Endometrial microvascular endothelial cells (primary cell): ENCODE results near the gene CENPB. TPM values are rescaled to one million over a fixed set of nuclear protein-coding genes. Genes with fewer than 3 reads are reported as not detected.
"Not testable (repeated sequence)": the region's sequence is repeated elsewhere in the genome, so short reads cannot be mapped to it uniquely, and the experiment has no call there.

Experiments used
- in situ Hi-C: cut with HindIII; loops from 2 replicates; pipeline ENCODE4 v1.10.0; 2017; ENCODE audit warnings: low sequenced_read_pairs, low pct_unique_long_range_greater_than_20kb; ENCODE audit errors: inconsistent ontology term
- total RNA-seq: library from RNA; depleted of rRNA; stranded (reverse); fragments of >200 nt; gene quantifications from one replicate; pipeline ENCODE4 v1.2.3, GENCODE V29; 2015; ENCODE audit errors: inconsistent ontology term

The CENPB gene, protein sequence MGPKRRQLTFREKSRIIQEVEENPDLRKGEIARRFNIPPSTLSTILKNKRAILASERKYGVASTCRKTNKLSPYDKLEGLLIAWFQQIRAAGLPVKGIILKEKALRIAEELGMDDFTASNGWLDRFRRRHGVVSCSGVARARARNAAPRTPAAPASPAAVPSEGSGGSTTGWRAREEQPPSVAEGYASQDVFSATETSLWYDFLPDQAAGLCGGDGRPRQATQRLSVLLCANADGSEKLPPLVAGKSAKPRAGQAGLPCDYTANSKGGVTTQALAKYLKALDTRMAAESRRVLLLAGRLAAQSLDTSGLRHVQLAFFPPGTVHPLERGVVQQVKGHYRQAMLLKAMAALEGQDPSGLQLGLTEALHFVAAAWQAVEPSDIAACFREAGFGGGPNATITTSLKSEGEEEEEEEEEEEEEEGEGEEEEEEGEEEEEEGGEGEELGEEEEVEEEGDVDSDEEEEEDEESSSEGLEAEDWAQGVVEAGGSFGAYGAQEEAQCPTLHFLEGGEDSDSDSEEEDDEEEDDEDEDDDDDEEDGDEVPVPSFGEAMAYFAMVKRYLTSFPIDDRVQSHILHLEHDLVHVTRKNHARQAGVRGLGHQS
- 105 TPM for total RNA-seq

DNA sequence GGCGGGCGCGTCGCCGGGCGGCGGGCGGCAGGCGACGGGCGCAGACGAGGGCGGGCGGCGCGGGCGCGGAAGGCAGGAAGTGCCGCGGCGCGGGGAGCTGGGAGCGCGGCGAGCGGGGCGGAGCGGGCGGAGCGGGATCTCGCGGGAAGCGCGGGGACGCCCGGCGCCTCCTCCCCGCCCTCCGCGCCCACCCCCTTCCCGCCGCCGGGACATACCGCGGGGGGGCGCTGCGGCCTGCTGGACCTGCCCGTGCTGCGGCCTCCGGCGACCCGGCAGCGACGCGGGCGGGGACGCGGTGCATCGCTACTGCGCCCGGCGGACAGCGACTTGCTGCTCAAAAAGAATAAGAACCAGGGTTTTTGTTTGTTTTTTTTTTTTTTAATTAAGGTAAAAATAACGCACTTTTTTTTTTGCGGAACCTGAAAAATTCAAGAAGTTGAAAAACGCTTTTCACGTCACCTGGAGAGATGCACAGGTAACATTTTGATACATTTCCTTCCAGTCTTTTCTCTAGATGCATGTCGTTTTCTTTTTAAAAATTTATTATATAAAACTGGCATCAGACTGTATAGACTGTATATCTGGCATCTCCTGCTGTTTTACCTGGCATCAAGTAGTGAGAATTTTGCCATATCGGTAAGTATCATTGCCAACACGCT lies at the start of gene CENPB:
Gene CENPB, minus strand, starts transcription at position 76 of the 659 bp plus-strand sequence. CDS start 257 bp downstream, outside the sequence.
- in situ Hi-C loops: no loop called here

DNA sequence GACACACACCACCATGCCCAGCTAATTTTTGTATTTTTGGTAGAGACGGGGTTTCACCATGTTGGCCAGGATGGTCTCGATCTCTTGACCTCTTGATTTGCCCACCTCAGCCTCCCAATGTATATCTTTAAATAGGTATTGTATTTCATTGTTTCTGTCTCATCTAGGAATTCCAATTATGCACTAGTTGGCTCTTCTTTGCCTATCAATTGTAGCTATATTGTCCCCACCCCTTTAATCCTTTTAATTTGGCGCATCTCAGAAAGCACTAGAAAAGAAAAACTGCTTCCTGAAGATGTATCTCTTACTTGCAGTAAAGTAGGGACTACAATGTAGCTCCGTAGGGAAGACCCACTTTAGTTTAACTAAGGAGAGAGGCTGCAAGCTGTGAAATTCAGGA lies 49.6 kb upstream of the CENPB start:
- in situ Hi-C loops: no loop called here

DNA sequence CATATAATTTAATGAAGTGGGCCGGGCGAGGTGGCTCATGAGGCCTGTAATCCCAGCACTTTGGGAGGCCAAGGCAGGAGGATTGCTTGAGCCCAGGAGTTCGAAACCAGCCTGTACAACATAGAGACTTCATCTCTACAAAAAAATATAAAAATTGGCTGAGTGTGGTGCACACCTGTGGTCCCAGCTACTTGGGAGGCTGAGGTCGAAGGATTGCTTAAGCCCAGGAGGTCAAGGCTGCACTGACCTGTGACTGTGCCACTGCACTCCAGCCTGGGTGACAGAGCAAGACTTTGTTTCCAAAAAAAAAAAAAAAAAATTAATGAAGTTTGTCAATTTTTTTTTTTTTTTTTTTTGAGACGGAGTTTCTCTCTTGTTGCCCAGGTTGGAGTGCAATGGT lies 43.4 kb upstream of the CENPB start:
- in situ Hi-C loops: not testable (repeated sequence)

DNA sequence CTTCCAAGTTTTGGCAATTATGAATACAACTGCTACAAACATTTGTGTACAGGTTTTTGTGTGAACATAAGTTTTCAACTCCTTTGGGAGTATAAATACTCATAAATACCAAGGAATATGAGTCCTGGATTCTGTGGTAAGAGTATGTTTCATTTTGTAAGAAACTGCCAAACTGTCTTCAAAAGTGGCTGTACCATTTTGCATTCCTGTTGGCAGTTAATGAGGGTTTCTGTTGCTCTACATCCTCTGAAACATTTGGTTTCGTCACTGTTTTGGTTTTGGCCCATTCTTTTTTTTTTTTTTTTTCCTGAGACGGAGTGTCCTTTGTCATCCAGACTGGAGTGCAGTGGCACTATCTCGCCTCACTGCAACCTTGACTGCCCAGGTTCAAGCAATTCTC lies 42.3 kb upstream of the CENPB start:
- in situ Hi-C loops: no loop called here

DNA sequence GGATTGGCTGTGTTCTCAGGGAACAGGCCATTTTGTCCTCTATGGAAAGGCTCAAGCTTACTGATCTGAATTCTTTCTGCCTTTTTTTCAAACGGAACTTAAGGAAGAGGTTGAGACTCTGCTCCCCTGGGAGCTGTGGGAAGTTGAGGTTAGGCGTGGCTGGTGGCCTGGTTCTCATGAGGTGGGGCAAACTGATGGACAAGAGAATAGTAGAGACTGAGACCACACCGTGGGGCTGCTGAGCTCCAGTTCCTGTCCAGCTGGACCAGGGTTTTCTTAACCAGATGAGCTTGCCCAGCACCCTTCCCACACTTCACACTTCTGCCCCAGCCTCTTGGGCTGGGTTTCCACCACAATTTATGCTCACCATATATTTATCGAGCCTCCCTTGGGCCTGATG lies 39.9 kb upstream of the CENPB start:
- in situ Hi-C loops: no loop called here

DNA sequence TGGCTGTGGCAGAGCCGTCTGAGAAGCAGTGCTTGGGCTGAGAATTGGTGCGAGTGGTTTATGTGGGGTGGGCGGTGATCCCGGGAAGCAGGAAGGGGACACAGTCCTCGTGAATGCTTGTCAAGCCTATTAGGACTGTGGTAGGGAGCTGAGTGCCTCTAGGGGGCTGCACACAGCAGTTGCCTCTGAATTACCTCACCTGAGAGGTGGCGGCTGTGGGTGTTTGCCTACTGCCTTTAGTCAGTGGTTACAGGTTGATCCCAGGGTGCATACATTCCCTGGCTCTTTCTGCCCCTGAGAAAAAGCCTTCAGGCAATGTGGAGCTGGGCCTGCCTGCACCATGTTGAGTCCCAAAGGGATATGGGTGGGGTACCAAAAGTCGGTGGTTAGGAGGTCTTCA lies 39.0 kb upstream of the CENPB start:
- in situ Hi-C loops: no loop called here

DNA sequence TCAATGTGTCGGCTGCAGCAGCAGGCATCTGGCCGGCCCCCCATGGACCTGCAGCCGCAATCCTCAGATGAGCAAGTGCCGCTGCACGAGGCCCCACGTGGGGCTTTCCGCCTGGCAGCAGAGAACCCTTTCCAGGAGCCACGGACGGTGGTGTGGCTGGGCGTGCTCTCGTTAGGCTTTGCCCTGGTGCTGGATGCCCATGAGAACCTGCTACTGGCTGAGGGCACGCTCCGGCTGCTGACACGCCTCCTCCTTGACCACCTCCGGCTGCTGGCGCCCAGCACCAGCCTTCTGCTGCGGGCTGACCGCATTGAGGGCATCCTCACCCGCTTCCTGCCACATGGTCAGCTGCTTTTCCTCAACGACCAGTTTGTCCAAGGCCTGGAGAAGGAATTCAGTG lies 37.3 kb upstream of the CENPB start:
- in situ Hi-C loops: no loop called here

DNA sequence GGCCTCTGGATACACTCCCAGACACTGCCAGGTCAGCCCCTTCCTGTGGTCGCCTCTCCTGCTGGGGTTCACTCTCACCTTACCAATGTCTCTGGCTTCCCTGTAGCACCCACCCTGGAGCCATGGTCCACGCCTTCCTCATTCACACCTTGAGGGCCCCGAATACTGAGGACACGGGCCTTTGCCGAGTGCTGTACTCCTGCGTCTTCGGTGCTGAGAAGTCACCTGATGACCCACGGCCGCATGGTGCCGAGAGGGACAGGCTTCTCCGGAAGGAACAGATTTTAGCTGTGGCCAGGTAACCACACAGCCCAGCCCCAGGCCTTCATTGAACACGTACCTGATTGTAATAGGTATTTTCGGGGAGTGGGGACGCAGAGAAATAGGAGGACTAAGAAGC lies 35.5 kb upstream of the CENPB start:
- in situ Hi-C loops: no loop called here

DNA sequence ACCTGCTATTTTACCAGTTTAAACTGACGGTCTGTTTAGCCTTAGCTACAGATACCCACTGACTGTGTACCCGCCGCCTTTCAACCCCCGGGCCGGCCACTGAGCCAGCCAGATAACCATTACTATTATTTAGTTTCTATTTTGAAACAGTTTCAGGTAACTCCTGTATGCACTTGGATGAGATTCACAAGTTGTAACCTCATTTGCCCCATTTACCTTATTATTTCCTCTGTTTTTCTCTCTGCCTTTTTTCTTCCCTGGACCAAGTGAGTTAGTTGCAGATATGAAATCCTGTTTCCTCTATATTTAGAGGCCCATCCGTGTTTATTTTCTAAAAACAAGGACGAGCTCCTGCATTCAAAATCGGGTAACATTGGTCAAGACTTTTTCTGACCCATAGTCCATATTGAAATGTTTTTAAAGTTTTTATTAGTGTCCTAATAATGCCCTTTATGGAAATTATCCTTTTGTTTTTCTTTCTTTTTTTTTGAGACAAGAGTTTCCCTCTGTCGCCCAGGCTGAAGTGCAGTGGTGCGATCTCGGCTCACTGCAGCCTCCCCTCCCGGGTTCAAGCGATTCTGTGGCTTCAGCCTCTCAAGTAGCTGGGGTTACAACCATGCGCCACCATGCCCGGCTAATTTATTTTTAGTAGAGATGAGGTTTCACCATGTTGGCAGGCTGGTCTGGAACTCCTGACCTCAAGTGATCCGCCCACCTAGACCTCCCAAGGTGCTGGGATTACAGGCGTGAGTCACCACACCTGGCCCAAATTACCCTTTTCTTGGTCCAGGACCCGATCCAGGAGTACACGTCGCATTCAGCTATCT lies 34.6 kb upstream of the CENPB start:
- in situ Hi-C loops: no loop called here

DNA sequence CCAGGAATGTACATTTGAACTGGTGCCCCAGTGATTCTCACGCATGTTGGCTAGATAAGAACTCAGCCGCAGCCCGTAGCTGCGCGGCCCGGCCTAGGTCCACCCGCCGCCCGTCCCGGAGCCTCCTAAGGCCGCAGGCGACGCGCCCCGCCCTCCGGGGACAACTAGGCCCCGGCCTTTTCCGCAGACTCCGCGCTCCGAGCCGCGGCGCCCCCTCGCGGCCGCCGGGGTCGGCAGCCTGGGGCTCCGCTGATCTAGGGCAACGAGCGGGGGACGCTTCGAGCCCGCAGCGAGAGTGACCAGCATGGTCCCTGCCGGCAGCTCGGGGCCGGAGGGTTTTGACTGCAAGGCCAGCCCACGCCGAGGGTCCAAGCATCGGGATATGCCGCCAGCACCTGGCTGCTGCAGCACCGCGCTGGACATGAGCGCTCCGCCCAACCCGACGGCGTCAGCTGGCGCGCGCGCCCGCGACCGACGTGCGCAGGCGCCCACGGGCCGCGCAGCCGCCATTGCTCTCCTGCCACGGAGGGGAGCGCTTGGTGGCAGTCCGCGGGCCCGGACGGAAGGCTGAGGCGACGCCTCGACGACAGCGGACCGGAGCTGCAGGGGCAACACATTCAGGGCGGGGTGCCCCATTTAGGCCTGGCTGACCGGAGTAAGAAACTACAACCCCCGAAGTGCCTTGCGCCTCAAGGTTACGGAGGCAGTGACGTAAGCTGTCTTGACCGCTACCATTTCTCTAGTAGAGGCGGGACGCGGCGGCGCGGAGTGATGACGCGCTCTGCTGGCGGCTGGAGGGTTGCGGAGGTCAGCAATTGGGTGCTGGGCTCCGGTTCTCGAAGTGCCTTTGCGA lies 33.7 kb upstream of the CENPB start, which contains the start of gene AP5S1:
Gene AP5S1, plus strand, starts transcription at position 500 of the 853 bp plus-strand sequence. CDS start 1,571 bp downstream, outside the sequence.
- in situ Hi-C loops: no loop called here

DNA sequence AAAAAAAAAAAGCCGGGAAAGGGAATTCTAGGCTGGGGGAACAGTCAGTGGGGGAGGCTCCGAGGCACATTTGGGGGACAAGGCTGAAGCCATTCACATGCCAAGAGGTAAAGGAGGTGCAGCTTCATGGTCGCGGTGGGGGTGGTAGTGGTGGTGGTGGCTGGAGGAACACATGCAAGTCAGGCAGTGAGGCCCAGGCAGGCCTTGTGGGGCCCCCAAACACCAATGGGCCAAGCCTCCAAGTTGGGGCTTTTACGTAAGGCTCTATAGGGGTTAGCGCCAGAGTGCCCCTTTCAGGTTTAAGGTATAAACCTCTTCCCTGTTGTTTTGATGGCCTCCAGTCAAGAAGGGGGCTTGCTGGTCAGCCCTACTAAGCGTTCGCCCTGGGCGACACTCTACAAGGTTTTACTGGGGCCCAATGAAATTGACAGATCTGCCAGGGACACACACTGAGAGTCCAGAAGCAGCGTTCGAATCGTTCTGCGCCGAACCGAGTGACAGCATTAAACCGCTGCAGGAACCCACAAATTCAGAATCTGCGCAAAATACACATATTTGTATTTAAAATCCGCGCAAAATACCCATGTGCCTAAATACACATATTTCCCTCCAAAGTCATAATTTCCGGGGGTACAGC lies 33.0 kb upstream of the CENPB start:
- in situ Hi-C loops: no loop called here

DNA sequence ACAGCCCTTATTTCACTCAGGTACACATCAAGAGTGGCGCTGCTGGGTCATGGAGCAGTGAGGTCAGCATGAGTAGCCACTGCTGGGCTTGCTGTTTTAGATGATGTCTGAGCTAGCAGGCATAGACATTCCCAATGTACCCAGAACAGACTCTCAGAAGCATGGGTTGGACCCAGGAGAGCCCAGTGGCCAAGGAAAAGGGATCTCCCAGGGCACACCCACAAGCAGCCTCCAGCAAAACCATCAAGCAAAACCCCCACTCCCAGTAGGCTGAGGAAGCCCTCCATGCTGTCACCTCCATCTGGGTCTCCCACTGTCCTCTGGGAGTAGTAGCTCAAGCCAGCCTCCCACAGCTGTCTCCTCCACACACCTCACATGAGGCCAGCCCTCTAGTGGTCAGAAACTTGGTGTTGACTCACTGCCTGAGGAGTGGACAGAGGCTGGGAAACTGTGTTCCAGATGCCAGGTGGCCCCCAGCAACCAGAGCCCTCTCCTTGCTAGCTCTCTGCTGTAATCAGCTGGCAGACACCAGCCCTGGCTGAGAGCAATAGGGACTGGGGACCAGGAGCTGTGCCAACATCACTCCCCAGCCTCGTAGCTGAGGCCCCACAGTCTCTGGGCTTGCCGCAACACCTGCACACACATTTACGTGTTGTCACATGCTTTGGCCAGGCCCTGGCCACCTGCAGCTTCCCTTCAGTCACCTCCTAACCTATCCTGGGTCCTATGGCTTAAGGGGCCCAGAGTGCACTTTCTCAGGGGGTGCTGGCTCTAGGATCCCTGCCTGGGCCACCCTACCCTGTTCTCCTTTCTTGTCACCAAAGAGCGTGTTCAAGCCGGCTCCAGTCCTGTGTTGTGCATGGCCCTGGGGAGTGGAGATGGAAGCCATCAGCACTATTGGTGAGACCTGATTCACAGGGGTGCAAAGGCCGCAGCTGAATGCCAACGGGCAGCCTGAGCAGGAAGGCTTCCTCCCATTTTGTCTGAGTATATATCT lies 31.9 kb upstream of the CENPB start:
- in situ Hi-C loops: no loop called here

DNA sequence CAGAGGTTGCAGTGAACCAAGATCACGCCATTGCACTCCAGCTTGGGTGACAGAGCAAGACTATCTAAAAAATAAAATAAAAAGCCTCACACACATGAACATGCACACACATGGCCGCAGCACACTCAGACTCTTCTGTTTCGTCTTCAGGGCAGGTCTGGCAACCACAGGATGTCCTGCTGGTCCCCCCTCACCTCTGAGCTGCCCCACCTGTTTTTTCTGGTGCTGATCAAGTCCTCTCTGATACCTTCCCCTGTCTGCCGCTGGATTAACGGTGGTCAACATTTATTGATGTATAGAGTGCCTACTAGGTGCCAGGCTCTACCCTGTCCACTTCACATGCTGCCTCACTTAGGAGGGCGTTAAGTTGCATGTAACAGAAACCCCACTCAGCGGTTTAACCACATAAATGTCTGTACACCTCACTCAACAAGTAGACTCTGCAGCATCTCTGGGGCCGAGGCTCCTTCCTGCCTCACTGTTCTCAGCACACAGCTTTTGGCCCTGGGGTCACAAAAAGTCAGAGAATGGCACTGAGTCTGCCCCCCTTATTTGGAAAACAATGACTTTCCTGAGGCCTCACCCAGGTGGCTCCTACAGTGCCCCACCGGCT lies 29.3 kb upstream of the CENPB start:
- in situ Hi-C loops: no loop called here

DNA sequence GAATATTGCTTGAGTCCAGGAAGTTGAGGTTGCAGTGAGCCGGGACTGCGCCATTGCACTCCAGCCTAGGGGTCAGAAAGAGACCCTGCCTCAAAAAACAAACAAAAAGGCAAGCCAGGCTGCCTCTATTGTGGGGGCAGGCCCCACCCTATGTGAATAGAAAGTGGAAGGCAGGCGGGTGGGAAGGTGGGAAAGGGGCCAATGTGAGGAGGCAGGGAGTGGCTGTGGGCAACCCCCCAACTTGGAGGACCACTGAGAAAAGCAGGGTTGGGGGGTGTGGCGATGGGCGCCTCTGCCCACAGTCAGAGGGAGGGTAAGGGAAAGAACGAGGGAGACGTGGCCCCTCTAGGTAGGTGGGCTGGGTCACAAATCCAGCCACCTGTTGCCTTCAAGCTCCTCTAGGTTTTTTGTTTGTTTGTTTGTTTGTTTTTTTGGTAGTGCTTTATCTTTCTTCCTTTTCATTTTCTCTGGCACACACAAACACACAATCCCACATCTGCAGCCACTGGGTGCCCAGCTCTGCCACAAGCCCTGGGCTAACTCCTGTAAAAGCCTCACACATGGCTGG lies 28.5 kb upstream of the CENPB start:
- in situ Hi-C loops: no loop called here

DNA sequence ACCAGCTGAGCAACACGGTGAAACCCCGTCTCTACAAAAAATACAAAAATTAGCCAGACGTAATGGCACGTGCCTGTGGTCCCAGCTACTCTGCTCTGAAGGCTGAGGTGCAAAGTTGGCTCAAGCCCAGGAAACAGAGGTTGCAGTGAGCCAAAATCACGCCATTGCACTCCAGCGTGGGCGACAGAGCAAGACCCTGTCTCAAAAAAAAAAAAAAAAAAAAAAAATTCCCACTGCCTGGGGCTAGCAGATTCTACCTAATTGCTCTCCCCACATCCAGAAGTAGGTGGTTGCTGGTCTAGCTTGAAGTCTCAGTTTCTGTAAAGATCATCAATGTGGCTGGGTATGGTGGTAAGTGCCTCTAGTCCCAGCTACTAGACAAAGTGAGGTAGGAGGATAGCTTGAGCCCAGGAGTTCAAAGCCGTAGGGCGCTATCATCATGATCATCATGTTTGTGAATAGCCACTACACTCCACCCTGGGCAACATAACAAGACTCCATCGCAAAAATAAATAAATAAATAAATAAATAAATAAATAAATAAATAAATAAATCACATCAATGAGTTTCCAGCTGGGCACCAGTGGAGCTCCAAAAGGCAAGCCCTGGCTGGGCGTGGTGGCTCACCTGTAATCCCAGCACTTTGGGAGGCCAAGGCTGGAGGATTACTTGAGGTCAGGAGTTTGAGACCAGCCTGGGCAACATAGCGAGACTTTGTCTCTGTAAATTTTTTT lies 27.5 kb upstream of the CENPB start:
- in situ Hi-C loops: no loop called here
